Measurements from ENCODE around the gene THBS2. TPM values are rescaled to one million over a fixed set of nuclear protein-coding genes. Genes with fewer than 3 reads are reported as not detected.

THBS2 gene
- total and polyA plus RNA-seq, 10 of the 15 experiments (the other 5 are each of a cell fraction or from before 2014, with no cell fraction given), result 0.07 to 0.10 TPM; not detected in 8

GRCh38 chr6:169224185-169224695, 29.4 kb downstream of the THBS2 start:
- H3K36me3 ChIP-seq (ENCODE audit: control insufficient read depth in 2 of 2, insufficient read depth in 2 of 2, low read length in 1 of 2), result no peaks in the 10 kb centered on the region
- H3K27ac ChIP-seq (ENCODE audit: control insufficient read depth, insufficient read depth), result no peak overlapping the region
- no peak overlapping the region for H3K9ac ChIP-seq (ENCODE audit: control insufficient read depth, insufficient read depth, low read length)
- H3K4me2 ChIP-seq (ENCODE audit: control insufficient read depth, insufficient read depth), result no peak overlapping the region
- ATAC-seq (no peak), DNase-seq (ENCODE audit: low read depth, low spot score) (no peak), FAIRE-seq (no peak)
- 8% methylated on average over 10 of the region's 10 CpGs for WGBS (ENCODE audit: insufficient coverage, insufficient replicate concordance, low lambda C conversion rate, missing lambda C conversion rate)
- CTCF ChIA-PET, result no interaction called here
- no peaks in the 10 kb centered on the region for H3K27me3 ChIP-seq (replicated peaks in 1 of 2; ENCODE audit: control insufficient read depth in 2 of 2, insufficient read depth in 2 of 2, low read length in 1 of 2)
- SMC1A ChIA-PET (ENCODE audit: uncharacterized antibody, unreplicated experiment), result no interaction called here
- no peaks in the 10 kb centered on the region for H3K79me2 ChIP-seq (ENCODE audit: control insufficient read depth, insufficient read depth, low read length)
- POLR2A ChIA-PET, result no interaction called here
- RAD21 ChIA-PET (ENCODE audit: unreplicated experiment), result no interaction called here
- peaks cover 1% of the 10 kb centered on the region; the same call in 1 of the 3 replicates for H3K9me3 ChIP-seq (replicated peaks; ENCODE audit: control insufficient read depth, insufficient read depth, low read length)
- no peak overlapping the region for H2AFZ ChIP-seq (ENCODE audit: control insufficient read depth, low read depth, low read length)
- intact Hi-C loops (cut with micrococcal nuclease; ENCODE audit: unreplicated experiment), result no loop called here
- H3K4me3 ChIP-seq, result no peak overlapping the region
- H4K20me1 ChIP-seq (ENCODE audit: control insufficient read depth, insufficient read depth), result no peaks in the 10 kb centered on the region
- in situ Hi-C loops (cut with MboI), result no loop called here
- no TSS peak for BruUV-seq (replicated peaks)
- H3K4me1 ChIP-seq (ENCODE audit: control insufficient read depth, insufficient read depth, low read length), result no peaks in the 10 kb centered on the region
- TF ChIP-seq MYB (IDR thresholded peaks at IDR 0.05; ENCODE audit: borderline replicate concordance, low read depth, low read length), result no peak
- TF ChIP-seq SIX5 (IDR thresholded peaks at IDR 0.05; ENCODE audit: low read depth, low read length, severe bottlenecking), result no peak
- TF ChIP-seq TAF1 (IDR thresholded peaks at IDR 0.05; ENCODE audit: borderline replicate concordance, low read depth, low read length), result no peak
- no peak for TF ChIP-seq NR2F1 (conservative IDR thresholded peaks at IDR 0.05)
- TF ChIP-seq PAX5 (IDR thresholded peaks at IDR 0.05; ENCODE audit: borderline replicate concordance, low read depth, low read length), result no peak
- TF ChIP-seq SPI1 (IDR thresholded peaks at IDR 0.05; ENCODE audit: borderline replicate concordance, insufficient read depth, low read depth, low read length), result no peak
- TF ChIP-seq CEBPB (IDR thresholded peaks at IDR 0.05; ENCODE audit: borderline replicate concordance in 1 of 2, low read depth in 2 of 2, low read length in 2 of 2), result no peak
- TF ChIP-seq, protein P1, sequence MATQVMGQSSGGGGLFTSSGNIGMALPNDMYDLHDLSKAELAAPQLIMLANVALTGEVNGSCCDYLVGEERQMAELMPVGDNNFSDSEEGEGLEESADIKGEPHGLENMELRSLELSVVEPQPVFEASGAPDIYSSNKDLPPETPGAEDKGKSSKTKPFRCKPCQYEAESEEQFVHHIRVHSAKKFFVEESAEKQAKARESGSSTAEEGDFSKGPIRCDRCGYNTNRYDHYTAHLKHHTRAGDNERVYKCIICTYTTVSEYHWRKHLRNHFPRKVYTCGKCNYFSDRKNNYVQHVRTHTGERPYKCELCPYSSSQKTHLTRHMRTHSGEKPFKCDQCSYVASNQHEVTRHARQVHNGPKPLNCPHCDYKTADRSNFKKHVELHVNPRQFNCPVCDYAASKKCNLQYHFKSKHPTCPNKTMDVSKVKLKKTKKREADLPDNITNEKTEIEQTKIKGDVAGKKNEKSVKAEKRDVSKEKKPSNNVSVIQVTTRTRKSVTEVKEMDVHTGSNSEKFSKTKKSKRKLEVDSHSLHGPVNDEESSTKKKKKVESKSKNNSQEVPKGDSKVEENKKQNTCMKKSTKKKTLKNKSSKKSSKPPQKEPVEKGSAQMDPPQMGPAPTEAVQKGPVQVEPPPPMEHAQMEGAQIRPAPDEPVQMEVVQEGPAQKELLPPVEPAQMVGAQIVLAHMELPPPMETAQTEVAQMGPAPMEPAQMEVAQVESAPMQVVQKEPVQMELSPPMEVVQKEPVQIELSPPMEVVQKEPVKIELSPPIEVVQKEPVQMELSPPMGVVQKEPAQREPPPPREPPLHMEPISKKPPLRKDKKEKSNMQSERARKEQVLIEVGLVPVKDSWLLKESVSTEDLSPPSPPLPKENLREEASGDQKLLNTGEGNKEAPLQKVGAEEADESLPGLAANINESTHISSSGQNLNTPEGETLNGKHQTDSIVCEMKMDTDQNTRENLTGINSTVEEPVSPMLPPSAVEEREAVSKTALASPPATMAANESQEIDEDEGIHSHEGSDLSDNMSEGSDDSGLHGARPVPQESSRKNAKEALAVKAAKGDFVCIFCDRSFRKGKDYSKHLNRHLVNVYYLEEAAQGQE (IDR thresholded peaks at IDR 0.05; ENCODE audit: low read depth, low read length), result no peak
- TF ChIP-seq STAT1 (conservative IDR thresholded peaks at IDR 0.05), result no peak
- TF ChIP-seq PRDM15 (CRISPR knock-in tag; IDR thresholded peaks at IDR 0.05), result no peak
- TF ChIP-seq, protein P2, sequence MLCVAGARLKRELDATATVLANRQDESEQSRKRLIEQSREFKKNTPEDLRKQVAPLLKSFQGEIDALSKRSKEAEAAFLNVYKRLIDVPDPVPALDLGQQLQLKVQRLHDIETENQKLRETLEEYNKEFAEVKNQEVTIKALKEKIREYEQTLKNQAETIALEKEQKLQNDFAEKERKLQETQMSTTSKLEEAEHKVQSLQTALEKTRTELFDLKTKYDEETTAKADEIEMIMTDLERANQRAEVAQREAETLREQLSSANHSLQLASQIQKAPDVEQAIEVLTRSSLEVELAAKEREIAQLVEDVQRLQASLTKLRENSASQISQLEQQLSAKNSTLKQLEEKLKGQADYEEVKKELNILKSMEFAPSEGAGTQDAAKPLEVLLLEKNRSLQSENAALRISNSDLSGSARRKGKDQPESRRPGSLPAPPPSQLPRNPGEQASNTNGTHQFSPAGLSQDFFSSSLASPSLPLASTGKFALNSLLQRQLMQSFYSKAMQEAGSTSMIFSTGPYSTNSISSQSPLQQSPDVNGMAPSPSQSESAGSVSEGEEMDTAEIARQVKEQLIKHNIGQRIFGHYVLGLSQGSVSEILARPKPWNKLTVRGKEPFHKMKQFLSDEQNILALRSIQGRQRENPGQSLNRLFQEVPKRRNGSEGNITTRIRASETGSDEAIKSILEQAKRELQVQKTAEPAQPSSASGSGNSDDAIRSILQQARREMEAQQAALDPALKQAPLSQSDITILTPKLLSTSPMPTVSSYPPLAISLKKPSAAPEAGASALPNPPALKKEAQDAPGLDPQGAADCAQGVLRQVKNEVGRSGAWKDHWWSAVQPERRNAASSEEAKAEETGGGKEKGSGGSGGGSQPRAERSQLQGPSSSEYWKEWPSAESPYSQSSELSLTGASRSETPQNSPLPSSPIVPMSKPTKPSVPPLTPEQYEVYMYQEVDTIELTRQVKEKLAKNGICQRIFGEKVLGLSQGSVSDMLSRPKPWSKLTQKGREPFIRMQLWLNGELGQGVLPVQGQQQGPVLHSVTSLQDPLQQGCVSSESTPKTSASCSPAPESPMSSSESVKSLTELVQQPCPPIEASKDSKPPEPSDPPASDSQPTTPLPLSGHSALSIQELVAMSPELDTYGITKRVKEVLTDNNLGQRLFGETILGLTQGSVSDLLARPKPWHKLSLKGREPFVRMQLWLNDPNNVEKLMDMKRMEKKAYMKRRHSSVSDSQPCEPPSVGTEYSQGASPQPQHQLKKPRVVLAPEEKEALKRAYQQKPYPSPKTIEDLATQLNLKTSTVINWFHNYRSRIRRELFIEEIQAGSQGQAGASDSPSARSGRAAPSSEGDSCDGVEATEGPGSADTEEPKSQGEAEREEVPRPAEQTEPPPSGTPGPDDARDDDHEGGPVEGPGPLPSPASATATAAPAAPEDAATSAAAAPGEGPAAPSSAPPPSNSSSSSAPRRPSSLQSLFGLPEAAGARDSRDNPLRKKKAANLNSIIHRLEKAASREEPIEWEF (IDR thresholded peaks at IDR 0.05; ENCODE audit: insufficient replicate concordance, low read depth, low read length), result no peak
- no peak for TF ChIP-seq POU2F2 (IDR thresholded peaks at IDR 0.05; ENCODE audit: borderline replicate concordance, low read depth, low read length)

All from GM12878 (cell line).